CD4-positive, alpha-beta T cell treated with Interleukin-6 at 100 ng/mL for 8 hours (primary cell): ENCODE measurements around the gene SNU13.
"Not testable (repeated sequence)": the region's sequence is repeated elsewhere in the genome, so short reads cannot be mapped to it uniquely, and the experiment has no call there.

ENCODE experiments used
- DNase-seq: peaks from one replicate; pipeline ENCODE4 v3.0.0-alpha.2; 2020; ENCODE audit warnings: mixed read lengths, low spot score

SNU13 gene

DNA sequence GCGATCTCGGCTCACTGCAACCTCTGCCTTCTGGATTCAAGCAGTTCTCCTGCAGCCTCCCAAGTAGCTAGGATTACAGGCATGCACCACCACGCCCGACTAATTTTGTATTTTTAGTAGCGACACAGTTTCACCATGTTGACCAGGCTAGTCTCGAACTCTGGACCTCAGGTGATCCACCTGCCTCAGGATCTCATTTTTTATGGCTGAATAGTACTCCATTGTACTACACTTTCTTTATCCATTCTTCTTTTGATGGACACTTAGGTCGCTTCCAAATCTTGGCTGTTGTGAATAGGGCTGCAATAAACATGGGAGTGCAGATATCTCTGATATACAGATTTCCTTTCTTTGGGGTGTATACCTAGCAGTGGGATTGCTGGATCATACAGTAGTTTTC is 46.8 kb downstream of the SNU13 start:
- no peak for DNase-seq

DNA sequence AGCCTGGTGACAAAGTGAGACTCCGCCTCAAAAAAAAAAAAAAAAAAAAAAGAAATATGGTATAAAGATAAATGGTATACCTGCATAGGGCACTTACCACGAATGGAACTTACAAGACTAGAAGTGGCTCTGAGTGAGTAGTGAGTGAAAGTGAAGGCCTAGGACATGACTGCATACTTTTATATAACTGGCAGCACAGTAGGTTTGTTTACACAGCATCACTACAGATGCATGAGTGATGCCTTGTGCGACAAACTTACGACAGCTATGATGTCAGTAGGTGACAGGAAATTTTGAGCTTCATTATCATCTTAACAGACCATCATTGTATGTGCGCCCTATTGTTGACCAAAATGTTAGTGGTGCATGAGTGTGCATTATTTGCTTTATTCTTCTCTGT is 49.9 kb downstream of the SNU13 start:
- DNase-seq, result no peak

DNA sequence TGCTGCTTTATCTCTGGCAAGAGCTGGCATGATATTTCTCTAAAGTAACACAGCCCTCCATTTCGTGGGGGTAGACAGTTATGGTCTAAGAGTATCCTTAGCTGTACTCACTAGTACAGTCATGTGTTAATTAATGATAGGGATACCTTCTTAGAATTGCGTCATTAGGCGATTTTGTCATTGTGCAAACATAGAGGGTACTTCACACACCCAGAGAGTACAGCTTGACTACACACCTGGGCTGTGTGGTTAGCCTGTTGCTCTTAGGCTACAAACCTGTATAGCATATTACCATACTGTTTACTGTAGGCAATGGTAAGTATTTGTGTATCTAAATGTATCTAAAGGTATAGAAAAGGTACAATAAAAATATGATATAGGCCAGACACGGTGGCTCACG is 50.5 kb downstream of the SNU13 start:
- DNase-seq, result no peak

DNA sequence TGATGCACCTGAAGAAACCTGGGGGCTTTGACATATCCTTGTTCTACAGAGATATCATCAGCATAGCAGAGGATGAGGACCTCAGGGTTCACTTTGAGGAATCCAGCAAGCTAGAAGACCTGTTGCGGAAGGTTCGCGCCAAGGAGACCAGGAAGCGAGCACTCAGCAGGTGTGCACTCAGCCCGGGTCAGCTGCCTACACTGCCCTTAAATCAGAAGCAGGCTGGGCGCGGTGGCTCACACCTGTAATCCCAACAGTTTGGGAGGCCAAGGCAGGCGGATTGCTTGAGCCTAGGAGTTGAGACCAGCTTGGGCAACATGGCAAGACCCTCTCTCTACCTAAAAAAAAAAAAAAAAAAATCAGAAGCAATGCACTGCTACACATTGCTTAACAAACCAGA is 51.0 kb downstream of the SNU13 start:
- not testable (repeated sequence) for DNase-seq

DNA sequence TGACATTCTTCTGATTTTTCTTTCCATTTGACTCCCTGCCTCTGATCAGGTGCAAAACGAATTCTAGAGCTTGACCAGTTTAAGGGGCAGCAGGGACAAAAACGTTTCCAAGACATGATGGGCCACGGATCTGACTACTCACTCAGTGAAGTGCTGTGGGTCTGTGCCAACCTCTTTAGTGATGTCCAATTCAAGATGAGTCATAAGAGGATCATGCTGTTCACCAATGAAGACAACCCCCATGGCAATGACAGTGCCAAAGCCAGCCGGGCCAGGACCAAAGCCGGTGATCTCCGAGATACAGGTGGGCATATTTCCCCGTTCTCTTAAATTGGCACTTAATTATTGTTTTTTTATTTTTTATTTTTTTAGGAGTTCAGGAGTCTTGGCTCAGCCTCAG is 52.2 kb downstream of the SNU13 start:
- no peak for DNase-seq

DNA sequence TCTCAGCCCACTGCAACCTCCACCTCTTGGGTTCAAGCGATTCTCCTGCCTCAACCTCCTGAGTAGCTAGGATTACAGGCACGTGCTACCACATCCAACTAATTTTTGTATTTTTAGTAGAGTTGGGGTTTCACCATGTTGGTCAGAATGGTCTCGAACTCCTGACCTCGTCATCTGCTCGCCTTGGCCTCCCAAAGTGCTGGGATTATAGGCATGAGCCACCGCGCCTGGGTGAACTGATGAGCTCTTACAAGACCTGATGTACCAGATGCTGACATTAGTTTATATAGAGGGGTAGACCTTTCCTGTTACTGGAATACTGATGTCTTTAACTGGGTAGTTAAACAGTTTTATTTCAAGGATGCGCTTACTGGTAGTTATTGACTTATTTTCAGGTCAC is 54.1 kb downstream of the SNU13 start:
- DNase-seq, result not testable (repeated sequence)

DNA sequence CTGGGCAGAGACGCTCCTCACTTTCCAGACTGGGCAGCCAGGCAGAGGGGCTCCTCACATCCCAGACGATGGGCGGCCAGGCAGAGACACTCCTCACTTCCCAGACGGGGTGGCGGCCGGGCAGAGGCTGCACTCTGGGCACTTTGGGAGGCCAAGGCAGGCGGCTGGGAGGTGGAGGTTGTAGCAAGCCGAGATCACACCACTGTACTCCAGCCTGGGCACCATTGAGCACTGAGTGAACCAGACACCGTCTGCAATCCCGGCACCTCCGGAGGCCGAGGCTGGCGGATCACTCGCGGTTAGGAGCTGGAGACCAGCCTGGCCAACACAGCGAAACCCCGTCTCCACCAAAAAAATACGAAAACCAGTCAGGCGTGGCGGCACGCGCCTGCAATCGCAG is 57.1 kb downstream of the SNU13 start:
- DNase-seq, result not testable (repeated sequence)

DNA sequence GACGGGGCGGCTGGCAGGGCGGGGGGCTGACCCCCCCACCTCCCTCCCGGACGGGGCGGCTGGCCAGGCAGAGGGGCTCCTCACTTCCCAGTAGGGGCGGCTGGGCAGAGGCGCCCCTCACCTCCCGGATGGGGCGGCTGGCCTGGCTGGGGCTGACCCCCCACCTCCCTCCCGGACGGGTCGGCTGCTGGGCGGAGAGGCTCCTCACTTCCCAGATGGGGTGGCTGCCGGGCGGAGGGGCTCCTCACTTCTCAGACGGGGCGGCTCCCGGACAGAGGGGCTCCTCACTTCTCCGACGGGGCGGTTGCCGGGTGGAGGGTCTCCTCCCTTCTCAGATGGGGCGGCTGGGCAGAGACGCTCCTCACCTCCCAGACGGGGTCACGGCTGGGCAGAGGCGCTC is 57.6 kb downstream of the SNU13 start:
- not testable (repeated sequence) for DNase-seq

DNA sequence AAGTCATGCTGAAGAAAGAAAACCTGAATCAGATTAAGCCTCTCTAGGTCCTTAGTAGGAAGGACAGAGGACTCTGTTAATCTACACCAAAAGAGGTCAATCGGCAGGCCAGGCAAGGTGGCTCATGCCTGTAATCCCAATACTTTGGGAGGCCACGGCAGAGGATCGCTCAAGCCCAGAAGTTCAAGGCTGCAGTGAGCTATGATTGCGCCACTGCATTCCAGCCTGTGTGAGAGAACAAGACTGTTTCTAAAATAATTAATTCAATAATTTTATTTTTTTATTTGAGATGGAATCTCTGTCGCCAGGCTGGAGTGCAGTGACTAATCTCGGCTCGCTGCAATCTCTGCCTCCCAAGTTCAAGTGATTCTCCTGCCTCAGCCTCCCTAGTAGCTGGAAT is 63.1 kb downstream of the SNU13 start:
- no peak for DNase-seq
